Left renal cortex interstitium (tissue), 4 donors: Measurements from ENCODE around the gene OR6C70. TPM values are rescaled to one million over a fixed set of nuclear protein-coding genes. Genes with fewer than 3 reads are reported as not detected.

Experiments used
- DNase-seq, 4 donors: peaks; one replicate each; pipeline ENCODE4 v3.0.0-alpha.2; 2013; ENCODE audit warnings: low read depth in 4 of 4, low spot score in 2 of 4, missing footprints in 1 of 4
- polyA plus RNA-seq, 4 donors: library from polyadenylated mRNA; unstranded; fragments of 120-200 nt; gene quantifications; one replicate each; pipeline ENCODE4 v1.2.1, GENCODE V29; 2013; ENCODE audit not compliant: insufficient read length in 4 of 4

OR6C70 gene
- polyA plus RNA-seq, 4 donors, result not detected

DNA sequence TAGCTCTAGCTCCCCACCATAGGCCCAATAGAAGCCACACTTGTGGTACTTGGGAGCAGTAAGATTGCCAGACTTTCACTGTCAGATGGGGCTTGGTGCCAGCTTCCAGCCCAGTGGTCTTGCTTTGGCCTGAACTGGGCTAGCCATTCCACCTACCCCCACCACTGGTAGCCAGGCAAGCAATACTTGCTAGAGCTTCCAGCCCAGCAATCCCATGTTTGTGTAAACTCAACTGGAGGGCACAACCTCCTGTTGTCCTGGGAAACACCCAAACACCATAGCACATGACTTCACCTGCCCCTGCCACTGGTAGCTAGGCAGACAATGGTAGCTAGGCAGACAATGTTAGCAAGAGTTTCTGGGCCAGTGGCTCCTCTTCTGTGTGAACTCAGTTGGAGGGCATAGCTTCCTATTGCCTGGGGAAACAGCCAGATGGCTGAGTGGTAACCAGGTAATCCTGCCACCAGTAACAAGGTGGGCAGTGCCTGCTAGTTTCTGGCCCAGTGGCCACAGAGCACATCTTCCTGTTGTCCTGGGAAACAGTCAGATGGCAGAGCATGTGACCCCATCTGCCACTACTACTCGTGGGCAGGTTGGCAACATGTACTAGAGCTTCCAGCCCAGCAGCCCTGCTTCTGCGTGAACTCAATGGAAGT is 49.5 kb downstream of the OR6C70 start:
- DNase-seq, result no peak

Other genes with a start within 250 kb of the OR6C70 start
- not detected for gene OR10A7, start 249.1 kb downstream of the OR6C70 start, polyA plus RNA-seq
- not detected for gene OR6C74, start 225.5 kb downstream of the OR6C70 start, polyA plus RNA-seq
- under 1 TPM in 1 of 4 donors, not detected in 3; 0.13 TPM for gene OR6C6, start 173.6 kb downstream of the OR6C70 start, polyA plus RNA-seq
- gene OR6C1, start 155.8 kb downstream of the OR6C70 start, polyA plus RNA-seq, result not detected
- gene OR6C3, start 139.4 kb downstream of the OR6C70 start, polyA plus RNA-seq, result not detected
- gene OR6C75, start 107.2 kb downstream of the OR6C70 start, polyA plus RNA-seq, result under 1 TPM in 1 of 4 donors, not detected in 3; 0.09 TPM
- gene OR6C65, start 69.6 kb downstream of the OR6C70 start, polyA plus RNA-seq, result not detected
- gene OR6C76, start 43.9 kb downstream of the OR6C70 start, polyA plus RNA-seq, result not detected
- not detected for gene OR6C2, start 26.1 kb downstream of the OR6C70 start, polyA plus RNA-seq
- not detected for gene OR6C68, start 22.2 kb upstream of the OR6C70 start, polyA plus RNA-seq
- gene OR6C4, start 79.5 kb upstream of the OR6C70 start, polyA plus RNA-seq, result under 1 TPM in 1 of 4 donors, not detected in 3; 0.03 TPM
- not detected for gene OR2AP1, start 102.3 kb upstream of the OR6C70 start, polyA plus RNA-seq
- gene OR10P1, start 166.8 kb upstream of the OR6C70 start, polyA plus RNA-seq, result not detected
- 10 to 100 TPM; 20.1 to 54.8 (median 33.9) TPM for gene ITGA7, start 237.8 kb upstream of the OR6C70 start, polyA plus RNA-seq
- 100 to 1,000 TPM; 115 to 162 (median 121) TPM for gene BLOC1S1, start 245.9 kb upstream of the OR6C70 start, polyA plus RNA-seq